Epithelial cell of esophagus (primary cell): Measurements from ENCODE around the gene CD200R1.

ENCODE experiments used
- DNase-seq: peaks from one replicate; pipeline ENCODE4 v3.0.0; 2010; ENCODE audit warnings: low read depth
- H3K4me3 ChIP-seq: 2 replicates; pipeline ENCODE4 v1.5.1; 2011; ENCODE audit warnings: mild to moderate bottlenecking, low read length, control low read depth
- TF ChIP-seq, protein P1 (sequence below): IDR thresholded peaks from 2 replicates; pipeline ENCODE4 v1.5.1; 2011; ENCODE audit warnings: low read depth, mild to moderate bottlenecking, low read length, control low read depth, inconsistent platforms; ENCODE audit not compliant: insufficient read depth; ENCODE audit errors: missing control alignments

Gene CD200R1, protein sequence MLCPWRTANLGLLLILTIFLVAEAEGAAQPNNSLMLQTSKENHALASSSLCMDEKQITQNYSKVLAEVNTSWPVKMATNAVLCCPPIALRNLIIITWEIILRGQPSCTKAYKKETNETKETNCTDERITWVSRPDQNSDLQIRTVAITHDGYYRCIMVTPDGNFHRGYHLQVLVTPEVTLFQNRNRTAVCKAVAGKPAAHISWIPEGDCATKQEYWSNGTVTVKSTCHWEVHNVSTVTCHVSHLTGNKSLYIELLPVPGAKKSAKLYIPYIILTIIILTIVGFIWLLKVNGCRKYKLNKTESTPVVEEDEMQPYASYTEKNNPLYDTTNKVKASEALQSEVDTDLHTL

DNA sequence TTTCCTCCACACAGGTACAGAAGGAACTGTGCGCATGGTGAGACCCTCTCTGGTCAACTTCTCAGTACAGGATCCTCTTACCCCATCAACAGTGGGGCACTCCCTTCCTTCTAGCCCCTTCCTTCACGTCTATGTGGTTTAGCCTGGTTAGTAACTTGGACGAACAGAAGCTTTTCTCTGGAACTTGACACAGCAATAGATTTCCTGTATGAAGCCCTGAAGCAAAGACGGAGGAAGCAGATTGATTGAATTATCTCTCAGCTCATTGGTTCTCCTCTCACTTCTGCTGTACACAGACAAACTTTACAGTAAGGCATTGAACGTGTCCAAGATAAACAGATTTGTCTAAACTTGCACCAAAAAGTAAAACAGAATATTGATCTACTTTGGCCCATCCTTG, at the start of gene CD200R1:
CD200R1 (minus strand) TSS at position 210 of the 400 bp plus-strand sequence. CDS start 246 bp downstream, outside the sequence.
- TF ChIP-seq, protein P1, sequence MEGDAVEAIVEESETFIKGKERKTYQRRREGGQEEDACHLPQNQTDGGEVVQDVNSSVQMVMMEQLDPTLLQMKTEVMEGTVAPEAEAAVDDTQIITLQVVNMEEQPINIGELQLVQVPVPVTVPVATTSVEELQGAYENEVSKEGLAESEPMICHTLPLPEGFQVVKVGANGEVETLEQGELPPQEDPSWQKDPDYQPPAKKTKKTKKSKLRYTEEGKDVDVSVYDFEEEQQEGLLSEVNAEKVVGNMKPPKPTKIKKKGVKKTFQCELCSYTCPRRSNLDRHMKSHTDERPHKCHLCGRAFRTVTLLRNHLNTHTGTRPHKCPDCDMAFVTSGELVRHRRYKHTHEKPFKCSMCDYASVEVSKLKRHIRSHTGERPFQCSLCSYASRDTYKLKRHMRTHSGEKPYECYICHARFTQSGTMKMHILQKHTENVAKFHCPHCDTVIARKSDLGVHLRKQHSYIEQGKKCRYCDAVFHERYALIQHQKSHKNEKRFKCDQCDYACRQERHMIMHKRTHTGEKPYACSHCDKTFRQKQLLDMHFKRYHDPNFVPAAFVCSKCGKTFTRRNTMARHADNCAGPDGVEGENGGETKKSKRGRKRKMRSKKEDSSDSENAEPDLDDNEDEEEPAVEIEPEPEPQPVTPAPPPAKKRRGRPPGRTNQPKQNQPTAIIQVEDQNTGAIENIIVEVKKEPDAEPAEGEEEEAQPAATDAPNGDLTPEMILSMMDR, result no peak

DNA sequence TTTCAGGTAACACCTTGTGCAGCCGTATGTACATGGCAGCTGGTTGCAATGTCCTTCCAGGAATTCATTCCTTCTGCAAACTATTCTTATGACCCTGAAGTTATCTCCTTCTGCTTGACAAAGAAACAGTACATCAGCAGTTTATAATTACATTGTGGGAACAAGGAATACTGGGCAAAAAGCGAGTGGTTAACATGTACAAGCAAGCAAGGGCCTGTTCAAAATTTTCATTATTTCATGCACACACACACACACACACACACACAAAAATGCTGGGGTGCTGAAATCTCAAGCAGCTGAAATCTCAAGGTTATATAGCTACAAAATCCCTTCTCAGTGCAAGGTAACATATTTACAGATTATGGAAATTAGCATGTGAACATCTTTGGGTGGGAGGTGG, 46.6 kb upstream of the CD200R1 start:
- peak; percentile 82 for DNase-seq
- TF ChIP-seq, protein P1, result no peak
- no peak overlapping the region for H3K4me3 ChIP-seq

More for the DNA sequence above, at the start of gene CD200R1:
- DNase-seq, result no peak
- H3K4me3 ChIP-seq, result no peak within 1 kb of the TSS

DNA sequence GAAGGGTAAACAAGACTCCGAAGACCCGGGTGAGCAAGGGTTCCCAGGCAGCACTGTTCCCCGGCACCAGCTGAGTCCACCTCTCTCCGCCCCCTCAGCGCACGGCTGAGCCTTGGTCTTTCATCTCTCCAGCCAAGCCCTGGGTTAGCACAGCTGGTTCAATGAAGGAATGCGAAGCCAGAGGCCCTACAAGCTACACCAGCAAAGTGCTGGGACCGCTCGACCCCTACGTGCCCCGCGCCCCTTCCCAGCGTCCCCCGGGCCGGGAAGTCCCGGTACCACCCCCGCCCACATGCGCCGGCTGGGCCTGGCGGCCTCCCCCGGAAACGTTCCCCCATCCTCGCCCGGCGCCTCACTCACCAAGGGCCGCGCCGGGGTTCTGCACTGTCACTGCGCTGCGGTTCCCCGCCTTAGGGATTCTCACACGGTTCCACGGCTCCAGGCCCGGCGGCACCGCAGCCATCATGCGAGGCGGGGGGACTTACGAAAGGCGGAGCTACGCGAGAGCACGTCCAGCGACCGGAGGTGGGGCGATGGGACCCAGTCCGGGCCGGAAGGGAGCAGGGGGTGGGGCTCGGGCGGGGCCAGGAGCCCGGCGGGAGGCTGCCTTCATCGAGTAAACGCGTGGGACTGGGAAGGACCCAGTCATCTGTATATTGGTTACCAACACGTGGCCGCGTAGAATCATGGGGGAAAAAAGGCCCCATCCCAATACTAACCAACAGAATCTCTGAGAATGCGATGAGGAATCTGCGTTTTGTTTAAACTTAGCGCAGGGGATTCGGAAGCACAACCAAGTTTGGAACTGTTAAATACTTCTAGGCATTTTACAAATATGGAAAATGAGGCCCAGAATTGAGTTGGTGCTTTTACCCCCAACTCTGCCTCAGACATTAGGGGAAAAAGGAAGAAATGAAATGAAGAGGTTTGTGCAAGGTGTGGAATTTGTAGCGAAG, 44.6 kb upstream of the CD200R1 start:
- peak overlapping the region; percentile 88 for H3K4me3 ChIP-seq
- TF ChIP-seq, protein P1, result no peak
- peak; percentile 91 for DNase-seq

DNA sequence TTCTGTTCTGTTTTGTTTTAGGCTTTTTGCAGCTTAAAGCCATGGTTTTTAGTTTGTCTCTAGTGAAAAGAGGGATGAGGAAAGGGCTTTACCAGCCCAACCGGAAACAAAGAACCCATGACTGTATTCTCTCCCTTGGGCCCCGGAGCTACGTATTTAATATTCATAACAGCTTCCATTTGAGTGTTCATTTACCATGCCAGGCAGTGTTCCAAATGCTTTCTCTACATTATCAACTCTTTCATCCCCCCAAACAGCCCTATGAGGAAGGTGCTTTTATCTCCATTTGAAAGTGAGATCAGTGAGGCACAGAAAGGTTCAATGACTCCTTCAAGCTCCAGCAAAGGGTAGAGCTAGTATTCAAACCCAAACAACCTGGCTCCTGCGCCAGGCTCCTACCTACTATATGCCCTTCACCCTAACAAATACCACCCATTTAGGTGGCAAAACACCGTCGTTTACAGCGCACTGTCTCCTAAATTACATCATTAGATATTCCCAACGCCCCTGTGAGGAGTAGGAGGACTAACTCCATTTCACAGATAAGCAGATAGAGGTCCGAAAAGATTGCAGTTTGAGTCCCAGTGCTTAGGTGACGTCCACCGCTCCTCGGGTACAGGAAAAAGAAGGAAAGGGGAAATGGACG, 43.8 kb upstream of the CD200R1 start:
- H3K4me3 ChIP-seq, result peak overlapping the region; percentile 88
- TF ChIP-seq, protein P1, result no peak
- DNase-seq, result peak; percentile 57

DNA sequence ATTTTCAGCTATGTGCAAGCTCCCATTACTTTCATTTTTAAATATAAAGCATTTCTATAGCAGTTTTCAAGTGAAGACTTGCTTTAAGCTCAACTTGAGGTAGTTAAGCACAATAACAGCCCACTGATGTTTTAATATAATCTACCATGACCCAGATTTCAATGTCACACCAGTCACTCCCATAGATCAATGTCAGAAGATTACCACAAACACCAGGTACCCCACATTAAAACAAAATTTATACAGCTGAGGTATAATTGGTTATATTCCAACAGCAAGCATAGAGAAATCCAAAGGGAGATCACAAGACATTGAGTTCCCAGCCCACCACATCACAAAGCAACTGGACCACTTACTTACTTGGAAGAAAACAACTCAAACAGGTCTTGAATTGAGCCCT, 38.7 kb upstream of the CD200R1 start:
- DNase-seq, result no peak
- no peak overlapping the region for H3K4me3 ChIP-seq
- TF ChIP-seq, protein P1, result no peak

DNA sequence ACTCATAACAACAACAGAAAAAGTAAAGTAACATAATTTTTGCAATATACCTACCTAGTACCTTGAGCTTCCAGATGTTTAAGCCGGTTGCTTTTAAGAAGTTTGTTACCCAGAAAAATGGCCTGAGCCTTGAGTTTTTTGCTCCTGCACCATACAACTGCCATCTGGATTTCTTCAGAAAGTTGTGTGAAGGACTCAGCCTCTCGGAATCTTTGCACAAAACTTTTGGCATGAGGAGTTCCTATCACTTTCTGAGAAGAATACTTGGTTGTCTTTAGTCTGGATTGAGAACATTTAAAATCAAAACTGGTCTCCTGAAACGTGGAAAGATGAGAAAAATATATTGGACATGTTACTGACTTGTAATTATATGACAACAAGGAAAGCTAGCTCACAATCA, 33.2 kb upstream of the CD200R1 start:
- TF ChIP-seq, protein P1, result no peak
- no peak overlapping the region for H3K4me3 ChIP-seq
- no peak for DNase-seq
